Kasumi-1 (cell line): ENCODE measurements around the gene LYG2.
"Not testable (repeated sequence)": the region's sequence is repeated elsewhere in the genome, so short reads cannot be mapped to it uniquely, and the experiment has no call there.

ENCODE experiments used
- DNase-seq, 2 experiments: peaks; one replicate each; lab custom pipeline; 2025; lab: John Stamatoyannopoulos, UW

The LYG2 gene

GRCh38 chr2:99255491-99256318 lies at the start of gene LYG2:
LYG2 (minus strand) TSS chr2:99255666; CDS start chr2:99254260, 1,406 bp downstream.
- DNase-seq = peak; percentile 92 to 94

GRCh38 chr2:99301097-99301496 lies 45.6 kb upstream of the LYG2 start, which contains the start of gene LYG1:
LYG1 (minus strand) TSS chr2:99301197; CDS start chr2:99295670, 5,527 bp downstream.
- not testable (repeated sequence) for DNase-seq

GRCh38 chr2:99299580-99299979 lies 44.1 kb upstream of the LYG2 start:
- no peak for DNase-seq

- no peak for DNase-seq
These were observed 42.5 kb upstream of the LYG2 start for GRCh38 chr2:99297994-99298393.

GRCh38 chr2:99285526-99285925 lies 30.1 kb upstream of the LYG2 start:
- no peak for DNase-seq

GRCh38 chr2:99279969-99280695 lies 24.7 kb upstream of the LYG2 start:
- DNase-seq = no peak

- no peak for DNase-seq
These were observed 23.4 kb upstream of the LYG2 start for GRCh38 chr2:99278793-99279291.

- not testable (repeated sequence) for DNase-seq
These were observed 22.8 kb upstream of the LYG2 start for GRCh38 chr2:99278195-99278765.

- no peak for DNase-seq
These were observed 20.4 kb upstream of the LYG2 start for GRCh38 chr2:99275882-99276281.

GRCh38 chr2:99261242-99261641 lies 5.8 kb upstream of the LYG2 start:
- no peak for DNase-seq

GRCh38 chr2:99260184-99260583 lies 4.7 kb upstream of the LYG2 start:
- DNase-seq = no peak

GRCh38 chr2:99259465-99259864 lies 4.0 kb upstream of the LYG2 start:
- no peak for DNase-seq

- no peak for DNase-seq
These were observed 1.2 kb upstream of the LYG2 start for GRCh38 chr2:99256677-99257076.

GRCh38 chr2:99249951-99250350 lies 5.5 kb downstream of the LYG2 start:
- DNase-seq = no peak

GRCh38 chr2:99242151-99242550 lies 13.3 kb downstream of the LYG2 start:
- no peak for DNase-seq

- DNase-seq = no peak
These were observed 15.0 kb downstream of the LYG2 start for GRCh38 chr2:99240431-99240830.

- no peak for DNase-seq
These were observed 16.9 kb downstream of the LYG2 start for GRCh38 chr2:99238599-99238998.

- DNase-seq = not testable (repeated sequence)
These were observed 22.3 kb downstream of the LYG2 start for GRCh38 chr2:99233177-99233576.

GRCh38 chr2:99217929-99218501 lies 37.5 kb downstream of the LYG2 start:
- peak; percentile 63 to 73 for DNase-seq

- DNase-seq = no peak
These were observed 39.4 kb downstream of the LYG2 start for GRCh38 chr2:99216096-99216495.

GRCh38 chr2:99205491-99205890 lies 50.0 kb downstream of the LYG2 start:
- DNase-seq = no peak
